SH-SY5Y (cell line): ENCODE measurements around the gene ASL.

Source experiments
- GATA2 ChIP-seq: IDR thresholded peaks from 2 replicates; pipeline ENCODE4 v1.6.1; 2011; ENCODE audit warnings: mild to moderate bottlenecking, low read depth, low read length
- GATA3 ChIP-seq: IDR thresholded peaks from 2 replicates; pipeline ENCODE4 v1.6.1; 2011; ENCODE audit warnings: low read depth, mild to moderate bottlenecking, low read length, moderate library complexity

GRCh38 chr7:66050990-66051448 lies 24.6 kb upstream of the ASL start:
- TF ChIP-seq GATA2 (no peak), GATA3 (no peak)
